ENCODE measurements around the gene COQ7.

- TF ChIP-seq EZH2 (IDR thresholded peaks at IDR 0.05; ENCODE audit: borderline replicate concordance, low read length), result no peak
- TF ChIP-seq, protein P1, sequence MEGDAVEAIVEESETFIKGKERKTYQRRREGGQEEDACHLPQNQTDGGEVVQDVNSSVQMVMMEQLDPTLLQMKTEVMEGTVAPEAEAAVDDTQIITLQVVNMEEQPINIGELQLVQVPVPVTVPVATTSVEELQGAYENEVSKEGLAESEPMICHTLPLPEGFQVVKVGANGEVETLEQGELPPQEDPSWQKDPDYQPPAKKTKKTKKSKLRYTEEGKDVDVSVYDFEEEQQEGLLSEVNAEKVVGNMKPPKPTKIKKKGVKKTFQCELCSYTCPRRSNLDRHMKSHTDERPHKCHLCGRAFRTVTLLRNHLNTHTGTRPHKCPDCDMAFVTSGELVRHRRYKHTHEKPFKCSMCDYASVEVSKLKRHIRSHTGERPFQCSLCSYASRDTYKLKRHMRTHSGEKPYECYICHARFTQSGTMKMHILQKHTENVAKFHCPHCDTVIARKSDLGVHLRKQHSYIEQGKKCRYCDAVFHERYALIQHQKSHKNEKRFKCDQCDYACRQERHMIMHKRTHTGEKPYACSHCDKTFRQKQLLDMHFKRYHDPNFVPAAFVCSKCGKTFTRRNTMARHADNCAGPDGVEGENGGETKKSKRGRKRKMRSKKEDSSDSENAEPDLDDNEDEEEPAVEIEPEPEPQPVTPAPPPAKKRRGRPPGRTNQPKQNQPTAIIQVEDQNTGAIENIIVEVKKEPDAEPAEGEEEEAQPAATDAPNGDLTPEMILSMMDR (IDR thresholded peaks at IDR 0.05; ENCODE audit: low read length), result no peak
Measured at GRCh38 chr16:19084139-19084538, 16.7 kb downstream of the COQ7 start.

Data from OCI-LY1 (cell line).